Keratinocyte (primary cell): ENCODE data around the gene ZC3H10.

Source experiments
- CTCF ChIP-seq, 3 experiments: IDR thresholded peaks in 1 of 3; conservative IDR thresholded peaks in 1 of 3; optimal IDR thresholded peaks in 1 of 3; 2 replicates in 2 of 3; 3 replicates in 1 of 3; pipeline versions ENCODE3 to v1.5.1; 2011; ENCODE audit warnings: low read length in 3 of 3, mild to moderate bottlenecking in 3 of 3, moderate library complexity in 2 of 3, control low read depth in 1 of 3, inconsistent platforms in 1 of 3; ENCODE audit not compliant: insufficient read depth in 2 of 3; ENCODE audit errors: extremely low read depth in 1 of 3
- EZH2 ChIP-seq: IDR thresholded peaks from one replicate; pipeline ENCODE4 v1.6.1; 2012; ENCODE audit warnings: inconsistent platforms, mild to moderate bottlenecking, low read length, moderate library complexity

GRCh38 chr12:56155256-56155845 is 37.3 kb downstream of the ZC3H10 start:
- no peak for TF ChIP-seq CTCF (optimal IDR thresholded peaks at IDR 0.05 in 1 of 3, IDR thresholded peaks at IDR 0.05 in 1 of 3, conservative IDR thresholded peaks at IDR 0.05 in 1 of 3; ENCODE audit: extremely low read depth in 1 of 3, insufficient read depth in 2 of 3, low read length in 3 of 3)
- TF ChIP-seq EZH2: no peak
